Testis (tissue), 2 donors: ENCODE measurements around the gene HK1.

Experiments used
- POLR2A ChIP-seq: fragments of 450-650 bp; IDR thresholded peaks from one replicate; pipeline ENCODE4 v1.6.1; 2017; ENCODE audit warnings: antibody characterized with exemption, mild to moderate bottlenecking, moderate library complexity
- TF ChIP-seq, protein P1 (sequence below), 3 experiments: fragments of 450-650 bp in 2 of 3; fragments of 200-600 bp in 1 of 3; sonication (generic) in 1 of 3; IDR thresholded peaks; one replicate each; pipeline ENCODE4 v1.5.1; 2016 to 2019; ENCODE audit warnings: antibody characterized with exemption in 3 of 3, mild to moderate bottlenecking in 2 of 3, moderate library complexity in 1 of 3

DNA sequence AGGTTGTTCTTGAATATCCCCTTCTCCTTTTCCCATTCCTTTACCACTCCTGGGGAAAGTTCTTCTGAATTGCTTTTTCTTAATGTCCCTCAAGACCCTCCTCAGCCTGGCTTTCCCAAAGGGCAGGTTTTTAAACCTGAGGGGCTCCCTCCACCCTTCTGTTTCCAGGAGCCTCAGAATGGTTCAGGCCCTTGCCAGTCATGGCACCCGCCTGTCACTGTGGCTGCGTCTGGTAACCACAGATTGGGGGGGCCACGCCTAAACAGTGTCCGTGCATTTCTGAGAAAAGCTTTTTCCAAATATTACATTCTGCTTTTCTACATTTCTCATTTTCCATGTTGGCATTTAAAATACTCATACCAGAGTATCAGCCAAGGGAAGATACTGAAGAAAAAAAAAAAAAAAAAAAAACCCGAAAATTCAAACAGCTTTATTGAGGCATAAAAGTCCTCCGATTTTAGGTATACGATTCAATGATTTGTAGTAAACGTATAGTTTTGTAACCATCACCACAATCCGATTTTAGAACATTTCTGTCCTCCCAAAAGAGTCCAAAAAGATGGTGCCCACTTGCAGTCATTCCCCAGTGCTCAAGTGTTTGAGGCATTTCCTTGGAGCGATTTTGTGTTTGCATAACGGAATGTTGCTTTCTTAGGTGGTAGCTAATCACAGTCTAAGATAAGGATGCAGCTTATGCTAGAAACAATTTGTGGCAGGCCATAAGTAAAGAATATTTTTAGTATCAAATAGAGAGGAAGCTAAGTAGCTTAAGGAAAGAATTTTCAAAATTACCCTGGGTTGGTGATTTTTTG is 36.0 kb upstream of the HK1 start:
- TF ChIP-seq, protein P1, sequence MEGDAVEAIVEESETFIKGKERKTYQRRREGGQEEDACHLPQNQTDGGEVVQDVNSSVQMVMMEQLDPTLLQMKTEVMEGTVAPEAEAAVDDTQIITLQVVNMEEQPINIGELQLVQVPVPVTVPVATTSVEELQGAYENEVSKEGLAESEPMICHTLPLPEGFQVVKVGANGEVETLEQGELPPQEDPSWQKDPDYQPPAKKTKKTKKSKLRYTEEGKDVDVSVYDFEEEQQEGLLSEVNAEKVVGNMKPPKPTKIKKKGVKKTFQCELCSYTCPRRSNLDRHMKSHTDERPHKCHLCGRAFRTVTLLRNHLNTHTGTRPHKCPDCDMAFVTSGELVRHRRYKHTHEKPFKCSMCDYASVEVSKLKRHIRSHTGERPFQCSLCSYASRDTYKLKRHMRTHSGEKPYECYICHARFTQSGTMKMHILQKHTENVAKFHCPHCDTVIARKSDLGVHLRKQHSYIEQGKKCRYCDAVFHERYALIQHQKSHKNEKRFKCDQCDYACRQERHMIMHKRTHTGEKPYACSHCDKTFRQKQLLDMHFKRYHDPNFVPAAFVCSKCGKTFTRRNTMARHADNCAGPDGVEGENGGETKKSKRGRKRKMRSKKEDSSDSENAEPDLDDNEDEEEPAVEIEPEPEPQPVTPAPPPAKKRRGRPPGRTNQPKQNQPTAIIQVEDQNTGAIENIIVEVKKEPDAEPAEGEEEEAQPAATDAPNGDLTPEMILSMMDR (IDR thresholded peaks at IDR 0.05): no peak
- TF ChIP-seq POLR2A: no peak
